ENCODE measurements around the gene GNAS-AS1.

Gene GNAS-AS1

GRCh38 chr20:58808271-58809046 is 42.2 kb downstream of the GNAS-AS1 start:
- DNase-seq (ENCODE audit: low spot score), result no peak

DNA sequence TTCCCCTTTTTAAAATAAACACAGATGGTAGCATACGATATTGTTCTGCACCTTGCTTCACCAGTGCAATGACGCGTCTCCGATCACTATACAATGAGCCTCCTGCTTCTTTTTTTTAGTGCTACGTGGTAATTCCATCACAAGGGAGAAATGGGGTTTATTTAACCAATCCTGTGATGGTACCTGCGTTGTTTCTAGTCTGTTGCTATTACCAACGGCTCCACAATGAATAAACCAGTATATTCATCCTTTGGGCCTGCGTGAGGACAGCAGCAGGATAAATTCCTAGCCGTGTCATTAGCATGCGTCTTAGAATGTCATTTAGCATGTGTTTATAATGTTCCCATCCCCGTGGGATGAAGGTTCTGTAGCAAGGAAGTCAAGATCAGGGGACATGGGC is 42.9 kb downstream of the GNAS-AS1 start:
- DNase-seq (ENCODE audit: low spot score), result no peak

DNA sequence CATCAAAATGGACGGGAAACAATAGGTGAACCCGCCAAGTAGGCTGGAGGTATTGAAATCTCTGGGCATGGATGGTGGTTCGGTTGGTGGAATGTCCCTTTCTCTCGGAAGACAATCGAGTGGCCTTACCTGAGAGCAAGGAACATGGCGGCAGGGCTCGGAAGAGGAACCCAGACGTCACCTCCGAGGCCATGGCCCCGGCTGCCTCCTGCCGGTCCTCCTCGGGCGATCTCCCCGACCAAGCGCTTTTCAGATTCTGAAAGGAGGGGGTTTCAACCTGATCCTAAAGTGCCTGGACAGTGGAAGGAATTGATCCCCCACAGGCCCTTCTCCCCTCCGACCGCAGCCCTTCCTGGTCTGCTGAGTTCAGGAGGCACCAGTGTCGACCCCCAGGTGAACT is 47.2 kb downstream of the GNAS-AS1 start:
- no peak for DNase-seq (ENCODE audit: low spot score)

DNA sequence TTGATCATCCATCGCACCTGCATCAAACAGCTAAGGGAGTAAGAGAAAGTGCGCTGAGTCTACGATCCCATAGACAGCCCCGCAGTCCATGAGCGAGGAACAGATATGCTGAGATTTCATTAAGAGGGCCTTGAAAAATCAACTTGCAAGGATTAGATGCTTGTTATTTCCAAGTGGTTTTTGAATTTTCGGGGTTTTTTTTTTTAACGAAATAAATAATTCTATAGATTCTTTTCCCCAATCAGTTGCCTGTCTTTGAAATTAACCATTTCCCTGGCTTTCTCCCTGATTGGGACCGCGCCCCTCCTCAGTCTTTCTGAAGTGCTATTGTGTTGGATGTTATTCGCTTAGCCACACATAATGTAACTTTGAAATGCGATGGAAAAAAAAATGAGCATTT is 48.6 kb downstream of the GNAS-AS1 start:
- DNase-seq (ENCODE audit: low spot score), result no peak

DNA sequence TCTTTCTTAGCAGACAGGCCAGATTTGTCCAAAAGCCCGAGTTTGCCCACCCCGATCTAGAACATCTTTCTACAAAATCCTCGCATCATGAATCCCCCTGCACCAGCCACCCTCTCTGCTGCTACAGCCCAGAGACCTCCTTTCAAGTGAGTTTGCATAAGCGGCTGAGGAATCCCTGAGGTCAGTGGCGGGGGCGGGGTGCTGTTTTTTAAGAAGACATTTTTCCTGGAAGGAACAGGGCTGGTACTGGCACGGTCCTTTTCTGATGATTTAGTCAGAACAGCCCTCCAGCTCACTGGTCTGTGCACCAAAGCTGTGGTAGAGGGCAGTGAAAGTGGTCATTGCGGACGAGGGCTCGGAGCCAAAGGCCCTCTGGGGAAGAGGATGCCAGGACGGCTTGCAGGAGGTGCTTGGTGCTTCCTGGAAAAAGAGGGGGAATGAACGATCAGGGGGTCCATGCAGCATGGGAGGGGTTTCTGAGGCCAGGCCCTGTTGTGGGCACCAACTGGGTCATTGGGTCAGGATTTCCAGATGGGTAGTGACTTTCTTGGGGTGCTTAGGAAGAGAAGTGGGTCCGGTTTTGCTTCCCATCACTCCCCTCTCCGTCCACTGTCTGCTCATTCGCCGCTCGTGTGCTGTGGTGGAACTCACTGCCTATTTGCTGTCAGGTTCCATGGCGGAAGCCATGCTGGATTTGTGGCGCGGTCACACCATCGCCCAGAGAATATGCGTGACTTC is 50.4 kb downstream of the GNAS-AS1 start:
- no peak for DNase-seq (ENCODE audit: low spot score)

- DNase-seq (ENCODE audit: low spot score), result no peak
These were observed 53.0 kb downstream of the GNAS-AS1 start for GRCh38 chr20:58797371-58798338.

DNA sequence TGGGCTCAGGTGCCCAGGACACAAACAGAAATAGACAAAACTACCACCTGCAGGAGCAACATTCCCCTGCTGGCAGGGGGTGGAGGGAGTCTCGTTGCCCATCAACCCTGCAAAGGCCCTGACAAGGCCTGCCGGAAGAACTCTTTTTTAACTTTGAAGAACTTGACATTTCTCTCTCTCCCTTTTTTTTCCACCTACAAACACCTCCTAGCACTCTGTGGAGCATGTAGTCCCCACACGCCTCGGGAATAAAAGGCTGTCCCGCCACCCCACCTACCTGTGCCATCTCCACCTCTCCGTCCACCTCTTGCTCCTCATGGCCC is 54.8 kb downstream of the GNAS-AS1 start:
- no peak for DNase-seq (ENCODE audit: low spot score)

DNA sequence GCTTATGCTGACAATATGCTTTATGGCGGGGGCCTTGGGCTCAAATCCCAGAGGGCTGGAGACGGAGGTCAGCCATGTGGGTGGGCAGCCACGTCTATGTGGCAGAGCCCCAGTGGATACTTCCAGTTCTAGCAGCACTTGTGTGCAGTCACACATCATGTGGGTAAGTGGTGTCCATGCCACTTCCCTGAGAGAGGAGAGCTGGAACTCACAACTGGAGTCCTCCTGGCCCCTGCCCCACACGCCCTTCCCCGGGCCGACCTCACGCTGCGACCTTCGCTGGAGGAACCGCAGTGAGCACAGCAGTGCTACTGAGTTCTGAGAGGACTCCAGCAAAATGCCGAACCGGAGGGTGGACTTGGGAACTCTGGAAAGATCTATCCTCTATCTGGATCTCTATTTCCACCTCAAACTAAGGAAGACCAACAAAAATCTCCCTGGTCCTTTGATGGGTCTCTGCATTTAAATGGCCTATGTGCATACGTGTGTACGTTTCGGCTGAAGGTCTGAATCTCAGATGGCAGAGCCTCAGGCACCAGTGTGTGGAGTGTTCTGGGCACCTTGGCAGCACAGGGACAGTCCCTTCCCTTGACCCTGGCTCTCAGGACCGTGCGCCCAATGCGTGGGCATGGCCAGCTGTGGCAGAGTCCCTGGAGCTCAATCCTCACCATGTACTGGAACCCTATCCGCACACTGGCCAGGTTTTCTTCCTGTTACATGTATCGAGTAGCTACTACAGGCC is 55.4 kb downstream of the GNAS-AS1 start:
- DNase-seq (ENCODE audit: low spot score), result no peak

DNA sequence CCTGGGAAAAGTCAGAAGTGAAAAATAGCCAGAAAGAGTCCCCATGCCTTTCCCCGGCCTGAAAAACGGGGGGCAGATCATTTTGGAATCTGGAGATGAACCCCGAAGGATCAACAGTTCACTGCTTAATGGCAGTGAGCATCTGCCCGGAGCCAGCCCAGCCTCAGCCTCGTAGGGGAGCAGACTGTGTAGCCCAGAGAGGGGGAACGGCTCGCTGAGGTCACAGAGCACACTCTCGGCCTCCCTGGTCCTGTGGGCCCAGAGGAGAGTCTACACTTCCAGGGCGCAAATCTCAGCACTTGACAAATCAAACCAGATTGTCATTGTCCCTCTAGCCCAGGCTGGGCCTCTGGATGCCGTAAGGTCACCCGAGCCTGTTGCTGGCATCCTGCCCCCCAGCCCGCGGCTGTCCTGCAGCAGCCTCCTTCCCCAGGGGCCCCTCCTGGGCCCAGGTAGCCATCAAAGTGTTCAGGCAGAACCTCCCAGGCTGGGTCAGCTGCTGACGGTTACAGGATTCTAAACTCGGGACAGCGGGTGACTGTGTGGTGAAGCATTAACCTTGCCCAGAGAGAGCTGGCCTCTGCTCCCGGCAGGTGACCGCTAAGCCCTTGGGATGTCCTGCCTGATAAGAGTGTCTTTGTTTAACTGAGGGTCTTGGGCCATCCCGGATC is 56.1 kb downstream of the GNAS-AS1 start:
- no peak for DNase-seq (ENCODE audit: low spot score)

GRCh38 chr20:58793512-58794420 is 56.9 kb downstream of the GNAS-AS1 start:
- DNase-seq (ENCODE audit: low spot score), result no peak

DNA sequence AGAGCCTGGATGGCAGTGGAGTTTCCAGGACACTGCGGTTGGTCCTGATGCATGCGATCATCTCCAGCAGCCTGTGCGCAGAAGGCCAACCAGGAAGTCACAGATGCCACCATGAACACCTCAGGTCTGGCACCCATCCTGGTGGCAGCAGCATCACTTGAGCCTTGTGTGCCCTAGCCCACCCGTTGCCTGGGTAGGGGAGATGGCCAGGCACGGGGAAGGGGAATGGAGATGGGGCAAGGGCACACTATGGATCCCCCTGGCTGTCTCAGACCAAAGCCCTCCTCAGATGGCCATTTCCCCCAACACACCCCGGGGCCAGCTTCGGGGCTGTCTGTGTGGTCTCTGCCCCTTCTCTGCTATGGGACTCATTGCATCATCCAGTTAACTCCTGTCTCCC is 58.3 kb downstream of the GNAS-AS1 start:
- DNase-seq (ENCODE audit: low spot score), result no peak

- DNase-seq (ENCODE audit: low spot score), result no peak
These were observed 59.4 kb downstream of the GNAS-AS1 start for GRCh38 chr20:58791286-58791685.

DNA sequence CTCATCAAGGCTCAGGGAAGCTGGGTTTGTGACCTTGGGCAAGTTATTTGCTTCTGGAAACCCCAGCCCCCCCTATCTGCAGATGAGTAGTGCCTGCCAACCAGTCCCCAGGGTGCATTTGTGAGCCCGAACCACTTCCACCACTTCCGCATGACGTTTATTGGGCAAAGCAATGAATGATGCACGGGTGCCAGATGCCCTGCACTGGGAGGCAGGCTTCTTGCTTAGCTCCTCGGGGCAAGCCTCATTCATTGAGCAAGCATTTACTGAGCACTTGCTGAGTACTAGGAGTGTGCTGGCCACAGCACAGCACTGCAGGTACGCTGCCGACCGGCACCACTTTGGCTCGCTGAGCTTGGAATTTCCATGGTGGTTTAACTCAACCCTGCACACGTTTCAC is 60.2 kb downstream of the GNAS-AS1 start:
- no peak for DNase-seq (ENCODE audit: low spot score)

- no peak for DNase-seq (ENCODE audit: low spot score)
These were observed 61.7 kb downstream of the GNAS-AS1 start for GRCh38 chr20:58788896-58789544.

DNA sequence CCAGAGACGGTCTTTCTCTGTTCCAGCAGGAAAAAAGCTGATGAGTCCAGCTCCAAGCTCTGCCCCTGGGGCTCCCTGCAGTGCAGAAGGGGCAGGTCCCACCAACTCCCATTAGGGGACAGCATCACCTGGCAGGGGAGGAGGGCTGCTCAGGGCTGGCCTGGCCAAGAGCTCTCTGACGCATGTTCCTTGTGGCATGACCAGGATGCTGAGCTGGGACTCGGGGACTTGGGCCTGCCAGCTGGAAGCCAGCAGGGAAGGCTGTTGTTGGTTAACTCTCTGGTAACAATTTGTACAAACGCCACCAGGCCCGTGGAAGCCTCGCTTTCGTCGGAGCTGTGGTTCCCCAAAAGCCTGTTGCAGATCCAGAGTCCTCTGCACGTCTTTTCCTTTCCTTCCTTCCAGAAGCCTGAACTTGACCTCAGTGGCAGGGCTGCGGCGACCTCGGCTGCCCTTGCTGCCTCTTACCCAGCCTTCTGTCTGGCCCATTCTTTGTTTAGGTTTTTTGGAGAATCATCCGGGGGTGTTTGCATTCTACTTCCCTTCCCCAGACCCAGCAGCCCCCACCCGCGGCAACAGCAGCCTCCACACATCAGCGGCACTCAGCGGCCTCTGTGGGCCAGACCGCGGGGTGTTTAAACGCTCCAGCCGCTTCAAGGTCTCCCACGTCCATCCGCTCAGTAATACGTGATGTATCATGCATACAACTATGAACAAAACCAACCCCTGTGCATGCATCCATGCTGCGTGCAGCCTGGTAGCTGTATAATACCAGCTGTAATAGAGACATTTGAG is 63.3 kb downstream of the GNAS-AS1 start:
- DNase-seq (ENCODE audit: low spot score), result no peak

DNA sequence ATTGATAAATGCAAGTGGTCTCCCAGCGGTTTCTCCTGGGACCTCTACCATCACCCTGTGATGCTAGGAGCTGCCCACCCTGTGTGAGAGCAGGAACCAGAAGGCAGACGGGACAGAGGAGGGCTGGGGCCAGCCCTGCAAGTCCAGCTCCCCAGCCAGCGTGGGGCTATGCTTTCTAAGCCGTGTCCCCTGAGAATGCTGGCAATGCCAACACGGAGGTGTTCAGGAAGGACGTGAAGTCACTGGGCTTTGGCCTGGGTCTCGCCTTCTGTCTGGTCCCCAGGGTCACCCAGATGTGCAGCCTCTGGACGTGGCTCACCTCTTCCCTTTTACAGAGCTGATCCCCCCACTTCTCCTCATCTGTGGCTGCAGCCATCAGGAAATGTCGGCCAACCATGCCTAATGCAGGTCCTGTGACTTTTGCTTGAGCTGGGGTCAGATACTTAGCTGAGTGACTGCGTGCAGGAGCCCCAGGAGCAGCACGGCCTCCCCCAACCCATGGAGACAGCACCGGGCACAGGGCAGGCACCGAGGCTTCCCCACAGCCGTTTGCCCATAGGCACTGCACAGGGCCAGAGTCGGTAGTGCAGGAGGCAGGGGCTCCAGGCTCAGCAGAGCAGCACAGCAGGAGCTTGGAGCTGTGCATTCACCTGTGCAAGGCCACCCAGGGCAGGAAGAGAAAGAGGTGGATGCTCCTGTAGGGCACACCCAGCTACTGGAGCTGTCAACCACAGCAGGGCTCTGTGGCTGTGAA is 66.2 kb downstream of the GNAS-AS1 start:
- DNase-seq (ENCODE audit: low spot score), result no peak

- DNase-seq (ENCODE audit: low spot score), result no peak
These were observed 67.1 kb downstream of the GNAS-AS1 start for GRCh38 chr20:58783511-58784011.

- DNase-seq (ENCODE audit: low spot score), result no peak
These were observed 69.6 kb downstream of the GNAS-AS1 start for GRCh38 chr20:58781138-58781537.

Data from COLO829 (cell line).